Measurements from ENCODE around the gene CUL2. TPM values are rescaled to one million over a fixed set of nuclear protein-coding genes. Genes with fewer than 3 reads are reported as not detected.

The CUL2 gene
- total and polyA plus RNA-seq, 7 donors: 12.0 to 37.1 (median 22.5) TPM

DNA sequence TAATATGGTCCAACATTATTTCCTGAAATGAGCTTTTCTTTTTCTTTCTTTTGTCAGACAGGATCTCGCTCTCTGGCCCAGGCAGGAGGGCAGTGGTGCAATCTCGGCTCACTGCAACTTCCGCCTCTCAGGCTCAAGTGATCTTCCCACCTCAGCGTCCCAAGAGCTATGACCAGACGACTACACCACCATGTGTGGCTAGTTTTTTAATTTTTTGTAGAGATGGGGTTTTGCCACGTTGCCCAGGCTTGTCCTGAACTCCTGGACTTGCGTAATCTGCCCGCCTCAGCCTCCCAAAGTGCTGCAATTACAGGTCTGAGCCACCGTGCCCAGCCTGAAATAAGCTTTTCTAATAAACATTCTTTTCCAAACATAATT, 48.6 kb downstream of the CUL2 start:
- H3K9me3 ChIP-seq: no peaks in the 10 kb centered on the region
- no peak for DNase-seq
- no peak overlapping the region for H3K4me3 ChIP-seq
- no peaks in the 10 kb centered on the region for H3K27me3 ChIP-seq
- no peak overlapping the region for H3K27ac ChIP-seq
- intact Hi-C loops (cut with DNase I): no loop called here
- TF ChIP-seq CTCF (IDR thresholded peaks at IDR 0.05) (no peak), POLR2A (IDR thresholded peaks at IDR 0.05) (no peak), POLR2AphosphoS5 (IDR thresholded peaks at IDR 0.05) (no peak), EP300 (IDR thresholded peaks at IDR 0.05) (no peak)
- no peaks in the 10 kb centered on the region for H3K4me1 ChIP-seq
- 88% methylated on average over 9 of the region's 9 CpGs for WGBS, 2 donors
- H3K36me3 ChIP-seq: peaks cover 0 to 61% (median 14%) of the 10 kb centered on the region in 4 donors

- TF ChIP-seq POLR2A (IDR thresholded peaks at IDR 0.05): no peak
- TF ChIP-seq EP300 (IDR thresholded peaks at IDR 0.05): no peak
- TF ChIP-seq POLR2AphosphoS5 (IDR thresholded peaks at IDR 0.05): no peak
- TF ChIP-seq CTCF (IDR thresholded peaks at IDR 0.05): no peak
- Histone ChIP-seq H3K36me3 (peaks cover 0 to 61% (median 16%) of the 10 kb centered on the region in 4 donors), H3K9me3 (no peaks in the 10 kb centered on the region)
These were observed 49.2 kb downstream of the CUL2 start for GRCh38 chr10:35040760-35041501.

DNA sequence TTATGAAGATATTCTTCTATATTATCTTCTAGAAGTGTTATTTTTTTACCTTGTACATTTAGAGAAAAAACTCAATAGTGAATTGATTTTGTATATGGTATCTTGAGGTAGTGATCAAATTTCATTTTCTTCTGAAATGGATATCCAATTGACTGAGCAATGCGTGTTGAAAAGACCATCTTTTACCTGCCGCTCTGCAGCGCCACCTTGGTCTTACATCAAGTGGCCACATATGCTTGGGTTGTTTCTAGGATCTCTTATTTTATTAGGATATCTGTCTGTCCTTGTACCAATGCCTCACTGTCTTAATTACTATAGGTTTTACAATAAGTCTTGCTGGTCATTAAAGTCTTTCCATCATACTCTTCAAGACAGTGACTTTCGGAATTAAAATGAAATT, 53.0 kb downstream of the CUL2 start:
- H3K27ac ChIP-seq: no peak overlapping the region
- DNase-seq: no peak
- H3K9me3 ChIP-seq: no peaks in the 10 kb centered on the region
- H3K4me1 ChIP-seq: no peaks in the 10 kb centered on the region
- WGBS, 2 donors: 98 to 99% methylated on average over 4 of the region's 4 CpGs
- no peaks in the 10 kb centered on the region for H3K27me3 ChIP-seq
- intact Hi-C loops (cut with DNase I): no loop called here
- H3K4me3 ChIP-seq: no peak overlapping the region
- TF ChIP-seq POLR2A (IDR thresholded peaks at IDR 0.05) (no peak), EP300 (IDR thresholded peaks at IDR 0.05) (no peak), CTCF (IDR thresholded peaks at IDR 0.05) (no peak), POLR2AphosphoS5 (IDR thresholded peaks at IDR 0.05) (no peak)
- H3K36me3 ChIP-seq: peaks cover 0 to 77% (median 11%) of the 10 kb centered on the region in 4 donors

More at GRCh38 chr10:35040760-35041501, 49.2 kb downstream of the CUL2 start:
- H3K4me3 ChIP-seq: no peak overlapping the region
- intact Hi-C loops (cut with DNase I): no loop called here
- H3K27me3 ChIP-seq: no peaks in the 10 kb centered on the region
- H3K27ac ChIP-seq: no peak overlapping the region
- no peaks in the 10 kb centered on the region for H3K4me1 ChIP-seq
- WGBS, 2 donors: 92 to 95% methylated on average over 6 of the region's 6 CpGs
- no peak for DNase-seq

GRCh38 chr10:35035606-35036005, 54.5 kb downstream of the CUL2 start:
- TF ChIP-seq EP300 (IDR thresholded peaks at IDR 0.05): no peak
- TF ChIP-seq POLR2AphosphoS5 (IDR thresholded peaks at IDR 0.05): no peak
- no peak for TF ChIP-seq CTCF (IDR thresholded peaks at IDR 0.05)
- no peak for TF ChIP-seq POLR2A (IDR thresholded peaks at IDR 0.05)
- no peak for DNase-seq
- Histone ChIP-seq H3K9me3 (no peaks in the 10 kb centered on the region), H3K4me1 (no peaks in the 10 kb centered on the region), H3K27ac (no peak overlapping the region), H3K4me3 (no peak overlapping the region), H3K27me3 (no peaks in the 10 kb centered on the region), H3K36me3 (peaks cover 0 to 83% (median 10%) of the 10 kb centered on the region in 4 donors)
- 14 to 53% methylated on average over 1 of the region's 1 CpG for WGBS, 2 donors
- intact Hi-C loops (cut with DNase I): no loop called here
